AG09309 (cell line): ENCODE measurements around the gene ATP2C1.
A peak's percentile ranks its signal among the peaks of the same experiment; 100 is the strongest.

Experiments
- DNase-seq: peaks from one replicate; pipeline ENCODE4 v3.0.0-alpha.2; 2010; ENCODE audit warnings: low read depth
- H3K4me3 ChIP-seq: 2 replicates; pipeline ENCODE4 v1.5.1; 2011; ENCODE audit warnings: mild to moderate bottlenecking, low read depth, low read length, moderate library complexity; ENCODE audit not compliant: control insufficient read depth
- CTCF ChIP-seq: IDR thresholded peaks from 2 replicates; pipeline ENCODE4 v1.5.1; 2011; ENCODE audit warnings: mild to moderate bottlenecking, low read depth, low read length, inconsistent platforms; ENCODE audit not compliant: insufficient read depth, control insufficient read depth; ENCODE audit errors: missing control alignments

ATP2C1 gene

DNA sequence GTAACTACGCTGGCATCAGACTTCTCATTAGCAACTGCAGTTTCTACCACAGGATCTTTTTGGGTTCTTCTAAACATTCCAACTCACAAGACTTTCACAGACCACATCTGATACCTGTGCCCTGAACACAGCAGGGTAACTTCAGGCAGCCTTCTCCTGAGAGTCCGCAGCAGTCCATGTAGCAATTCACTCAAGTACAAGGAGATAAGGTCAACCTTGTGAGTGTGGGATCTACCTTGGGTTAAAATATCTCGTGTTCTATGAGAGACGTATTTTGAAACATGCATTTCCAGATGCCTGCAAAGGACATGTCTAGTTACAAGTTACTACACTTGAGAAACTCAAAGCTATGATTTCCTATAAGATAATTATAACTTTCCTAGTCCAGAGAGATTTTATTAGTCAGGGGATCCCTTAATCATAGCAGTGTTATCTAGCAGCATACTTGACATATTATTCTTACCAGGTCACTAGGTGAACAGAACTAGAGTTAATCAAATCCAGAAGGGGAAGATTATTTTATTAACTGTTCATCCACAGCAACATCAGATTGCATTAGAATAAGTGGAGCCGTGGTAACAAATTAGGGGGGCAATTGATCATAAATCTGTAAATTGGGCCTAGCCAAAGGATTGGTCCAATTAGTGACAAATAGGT lies 66.4 kb downstream of the ATP2C1 start:
- no peak for DNase-seq
- H3K4me3 ChIP-seq: no peak overlapping the region
- no peak for TF ChIP-seq CTCF

DNA sequence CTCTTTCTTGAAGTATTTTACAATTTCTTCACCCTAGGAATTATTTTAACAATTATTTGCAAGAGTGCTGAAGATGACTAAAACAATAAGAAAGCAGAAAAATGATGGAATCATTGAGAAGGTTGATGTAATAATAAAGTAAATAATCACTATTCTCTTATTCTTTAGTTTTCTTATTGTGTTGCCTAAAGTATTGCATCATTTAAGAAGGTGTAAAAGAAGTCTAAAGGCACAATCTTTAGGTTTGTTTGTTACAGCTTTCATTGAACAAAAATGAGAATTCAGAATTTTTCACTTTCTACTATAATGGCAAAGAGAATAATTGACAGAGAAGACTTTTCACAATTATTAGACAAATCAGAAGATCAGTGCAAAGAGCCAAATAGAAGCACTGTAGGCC lies 67.6 kb downstream of the ATP2C1 start:
- TF ChIP-seq CTCF: no peak
- no peak overlapping the region for H3K4me3 ChIP-seq
- no peak for DNase-seq

- no peak overlapping the region for H3K4me3 ChIP-seq
- TF ChIP-seq CTCF: no peak
- no peak for DNase-seq
Measured at GRCh38 chr3:130963444-130963843, 69.6 kb downstream of the ATP2C1 start.

DNA sequence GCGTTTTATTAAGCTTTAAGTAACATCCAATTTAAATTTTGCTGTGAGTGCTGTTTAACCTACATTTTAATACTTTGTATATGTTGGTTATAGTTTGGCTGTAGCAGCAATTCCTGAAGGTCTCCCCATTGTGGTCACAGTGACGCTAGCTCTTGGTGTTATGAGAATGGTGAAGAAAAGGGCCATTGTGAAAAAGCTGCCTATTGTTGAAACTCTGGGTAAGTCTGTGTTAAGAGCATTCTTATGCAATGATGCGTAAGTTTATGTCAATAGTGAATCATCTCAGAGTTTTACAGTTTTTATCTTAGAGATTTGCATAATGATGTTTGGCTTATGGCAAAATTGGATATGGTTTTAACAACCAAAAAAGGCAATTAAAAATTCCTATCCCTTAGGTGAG lies 70.0 kb downstream of the ATP2C1 start:
- peak; percentile 95 for DNase-seq
- H3K4me3 ChIP-seq: no peak overlapping the region
- no peak for TF ChIP-seq CTCF

GRCh38 chr3:130967281-130967680 lies 73.4 kb downstream of the ATP2C1 start:
- no peak for TF ChIP-seq CTCF
- no peak for DNase-seq
- H3K4me3 ChIP-seq: no peak overlapping the region

DNA sequence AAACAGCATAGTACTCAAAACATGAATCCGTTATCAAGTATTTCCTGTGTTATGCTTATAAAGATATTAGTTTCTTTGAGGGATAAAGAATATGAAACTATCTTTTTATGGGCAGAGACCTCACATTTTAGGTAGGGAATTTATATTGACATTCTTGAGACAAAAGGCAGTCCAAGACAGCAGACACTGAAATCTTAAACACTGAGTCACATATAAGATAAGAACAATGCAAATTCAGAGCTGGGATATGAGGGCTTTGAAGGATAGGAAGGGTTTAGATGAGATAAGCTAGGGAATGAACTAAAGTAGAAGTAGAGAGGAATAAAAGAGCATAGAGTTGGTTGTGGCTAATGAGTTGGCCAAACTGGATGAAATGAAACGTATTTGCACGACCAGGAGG lies 74.3 kb downstream of the ATP2C1 start:
- no peak overlapping the region for H3K4me3 ChIP-seq
- no peak for TF ChIP-seq CTCF
- DNase-seq: no peak

DNA sequence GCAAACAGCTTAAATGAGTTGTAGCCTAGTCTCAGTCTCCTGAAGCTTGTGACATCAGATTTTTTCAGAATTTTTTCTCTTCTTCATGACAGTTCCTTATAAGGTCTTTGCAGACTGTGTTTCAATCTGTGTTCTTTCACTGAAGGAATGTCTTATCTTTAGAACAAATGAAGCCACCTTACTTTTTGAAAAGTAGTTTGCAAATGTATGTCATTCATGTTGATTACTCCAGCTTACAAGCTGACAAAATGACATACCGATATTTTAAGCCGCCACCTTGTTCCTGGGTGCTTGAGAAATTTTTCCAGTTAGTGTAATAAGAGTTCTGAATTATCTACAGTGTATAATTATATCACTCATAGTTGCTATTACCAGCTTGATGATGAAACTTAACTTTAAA lies 75.7 kb downstream of the ATP2C1 start:
- TF ChIP-seq CTCF: no peak
- no peak overlapping the region for H3K4me3 ChIP-seq
- DNase-seq: no peak
